ENCODE results near the gene IL3. TPM values are rescaled to one million over a fixed set of nuclear protein-coding genes. Genes with fewer than 3 reads are reported as not detected.

IL3 gene, protein sequence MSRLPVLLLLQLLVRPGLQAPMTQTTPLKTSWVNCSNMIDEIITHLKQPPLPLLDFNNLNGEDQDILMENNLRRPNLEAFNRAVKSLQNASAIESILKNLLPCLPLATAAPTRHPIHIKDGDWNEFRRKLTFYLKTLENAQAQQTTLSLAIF
- total RNA-seq = not detected in 2 replicates

DNA sequence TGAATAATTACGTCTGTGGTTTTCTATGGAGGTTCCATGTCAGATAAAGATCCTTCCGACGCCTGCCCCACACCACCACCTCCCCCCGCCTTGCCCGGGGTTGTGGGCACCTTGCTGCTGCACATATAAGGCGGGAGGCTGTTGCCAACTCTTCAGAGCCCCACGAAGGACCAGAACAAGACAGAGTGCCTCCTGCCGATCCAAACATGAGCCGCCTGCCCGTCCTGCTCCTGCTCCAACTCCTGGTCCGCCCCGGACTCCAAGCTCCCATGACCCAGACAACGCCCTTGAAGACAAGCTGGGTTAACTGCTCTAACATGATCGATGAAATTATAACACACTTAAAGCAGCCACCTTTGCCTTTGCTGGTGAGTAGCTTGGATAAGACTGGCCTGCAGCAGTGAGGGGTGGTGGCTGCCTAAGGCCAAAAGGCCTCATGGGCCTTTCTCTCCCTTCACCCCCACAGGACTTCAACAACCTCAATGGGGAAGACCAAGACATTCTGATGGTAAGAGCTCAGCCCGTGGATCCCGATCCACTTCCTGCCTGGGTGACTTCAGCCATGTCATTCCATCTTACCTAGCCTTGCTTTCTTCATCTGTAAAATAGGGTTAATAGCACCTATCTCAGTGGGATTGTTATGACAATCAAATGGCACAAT, at the start of gene IL3:
Gene IL3, plus strand, starts transcription at position 155 of the 661 bp plus-strand sequence. Its CDS starts 52 bp downstream, at position 207.
- no peak for DNase-seq (ENCODE audit: low read depth in 2 of 2)

DNA sequence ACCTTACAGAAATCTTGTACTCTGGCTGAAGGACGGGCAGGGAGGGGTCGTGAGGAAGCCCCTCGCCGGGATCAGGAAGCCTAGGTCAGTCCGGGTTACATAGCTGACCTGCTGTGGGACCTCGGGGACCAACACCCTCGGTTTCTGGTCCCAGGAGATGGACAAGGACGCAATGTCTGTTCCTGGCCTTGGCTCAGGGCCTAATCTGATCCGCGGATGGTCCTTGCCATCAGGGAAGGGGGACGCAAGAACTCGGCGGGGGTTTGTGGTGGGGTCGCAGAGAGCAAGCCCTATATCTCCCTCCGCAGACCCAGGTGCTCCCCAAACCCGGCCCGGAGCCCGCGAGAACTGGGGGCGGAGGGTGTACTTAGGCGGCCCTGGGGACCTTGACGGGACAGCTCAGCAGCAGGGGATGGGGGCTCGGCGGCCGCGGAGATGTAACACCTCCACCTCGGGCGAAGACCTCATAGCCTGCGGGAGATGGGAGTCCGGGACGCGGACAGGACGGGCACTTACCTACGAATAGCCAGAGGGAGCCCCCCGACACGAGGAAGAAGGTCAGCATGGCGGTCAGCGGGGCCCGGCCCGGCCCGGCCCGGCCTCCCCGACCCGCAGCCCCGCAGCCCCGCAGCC, 49.4 kb upstream of the IL3 start:
- no peak for DNase-seq (ENCODE audit: low read depth in 2 of 2)

DNA sequence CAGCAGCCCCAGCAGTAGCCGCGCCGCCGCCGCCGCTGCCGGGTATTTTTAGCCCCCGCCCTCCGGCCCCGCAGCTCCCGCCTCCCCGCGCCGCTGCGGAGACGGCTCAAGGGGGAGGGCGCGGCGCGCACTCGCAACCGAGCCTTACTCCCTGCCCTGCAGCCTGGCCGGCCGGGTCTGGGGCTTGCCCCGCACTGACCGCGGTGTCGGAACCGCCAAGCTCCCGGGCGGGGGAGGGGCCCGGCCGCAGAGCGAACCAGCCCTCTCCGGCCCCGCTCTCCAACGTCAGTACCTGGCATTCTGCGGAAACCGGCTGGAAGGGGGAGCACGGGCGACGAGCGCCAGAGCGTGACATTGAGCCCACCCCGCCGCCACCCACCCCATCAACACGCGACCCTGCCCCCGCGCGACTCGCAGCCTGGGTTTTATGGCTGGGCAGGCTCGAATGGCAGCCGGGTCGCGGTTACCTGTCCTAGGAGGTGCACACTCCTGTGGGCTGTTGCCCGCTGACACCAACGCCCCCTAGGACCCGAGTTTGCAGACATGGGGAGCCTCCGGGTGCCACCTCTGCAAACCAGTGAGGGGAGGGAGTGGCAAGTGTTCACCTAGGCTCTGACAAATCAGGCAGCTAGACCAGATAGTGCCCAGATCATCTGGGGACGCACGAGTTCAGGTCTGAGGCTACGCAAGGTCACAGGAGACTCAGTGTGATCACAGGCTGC, 48.7 kb upstream of the IL3 start, which contains the start of gene ACSL6:
Gene ACSL6, minus strand, starts transcription at position 37 of the 722 bp plus-strand sequence. CDS start 105 bp downstream, outside the sequence.
- no peak for DNase-seq (ENCODE audit: low read depth in 2 of 2)

DNA sequence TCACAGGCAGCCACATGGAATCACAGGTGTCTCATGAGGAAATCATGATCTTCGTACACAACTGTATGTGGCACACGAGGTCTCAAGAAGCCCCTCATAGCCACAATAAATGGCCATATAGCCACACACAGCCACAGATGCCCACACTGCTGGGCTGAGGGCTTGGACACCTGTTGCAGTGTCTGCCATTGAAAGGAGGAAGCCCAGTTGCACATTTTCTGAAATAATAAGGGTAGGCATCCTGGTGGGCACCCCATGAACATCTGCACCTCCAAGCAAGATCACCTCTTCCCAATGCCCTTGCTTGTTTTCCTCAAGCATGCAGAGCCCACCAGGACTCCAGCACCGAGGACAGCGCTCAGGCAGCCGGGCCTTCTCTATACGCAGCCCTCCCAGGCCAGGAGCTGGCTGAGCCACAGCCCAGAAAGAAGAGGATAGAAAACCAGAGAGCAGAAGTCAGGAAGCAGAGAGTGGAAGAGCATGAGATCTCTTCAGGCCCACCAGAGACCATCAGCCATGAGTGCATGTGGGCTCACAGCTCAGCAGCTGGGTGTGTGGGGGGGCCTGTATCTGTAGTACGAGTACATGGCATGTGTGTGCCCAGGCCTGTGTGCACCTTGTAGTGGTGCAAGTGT, 48.0 kb upstream of the IL3 start:
- DNase-seq (ENCODE audit: low read depth in 2 of 2) = peak; percentile 36 to 75

DNA sequence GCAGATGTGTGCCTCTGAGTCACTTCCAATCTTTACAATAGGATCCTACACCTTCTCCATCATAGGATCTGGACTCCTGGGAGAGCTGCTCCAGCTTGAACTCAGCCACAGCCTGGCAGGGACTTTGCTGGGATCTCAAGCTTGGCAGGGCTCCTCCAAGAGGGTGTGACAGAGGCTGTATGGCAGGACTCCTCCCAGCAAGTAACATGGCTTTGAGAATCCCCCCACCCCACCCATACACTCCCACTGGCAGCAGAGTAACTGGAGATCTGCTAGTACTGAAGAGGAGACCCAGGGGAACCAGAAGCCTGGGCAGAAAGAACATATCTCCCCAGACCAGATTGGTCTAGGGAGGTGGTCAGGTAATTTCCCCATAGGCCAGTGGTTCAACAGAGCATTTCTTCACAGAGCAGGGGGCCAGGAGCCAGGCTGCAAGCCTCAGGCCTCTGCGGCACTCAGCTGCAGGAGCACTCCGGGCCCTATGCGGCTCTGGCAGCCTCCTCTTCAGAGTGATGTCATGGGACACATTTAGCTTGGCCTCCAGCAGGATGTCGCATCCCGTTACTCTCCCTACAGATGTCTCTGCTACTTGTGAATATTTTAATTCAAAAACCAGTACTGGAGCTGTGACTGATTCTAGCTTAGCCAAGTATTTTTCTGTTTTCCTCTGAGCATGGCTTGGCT, 47.3 kb upstream of the IL3 start:
- no peak for DNase-seq (ENCODE audit: low read depth in 2 of 2)

DNA sequence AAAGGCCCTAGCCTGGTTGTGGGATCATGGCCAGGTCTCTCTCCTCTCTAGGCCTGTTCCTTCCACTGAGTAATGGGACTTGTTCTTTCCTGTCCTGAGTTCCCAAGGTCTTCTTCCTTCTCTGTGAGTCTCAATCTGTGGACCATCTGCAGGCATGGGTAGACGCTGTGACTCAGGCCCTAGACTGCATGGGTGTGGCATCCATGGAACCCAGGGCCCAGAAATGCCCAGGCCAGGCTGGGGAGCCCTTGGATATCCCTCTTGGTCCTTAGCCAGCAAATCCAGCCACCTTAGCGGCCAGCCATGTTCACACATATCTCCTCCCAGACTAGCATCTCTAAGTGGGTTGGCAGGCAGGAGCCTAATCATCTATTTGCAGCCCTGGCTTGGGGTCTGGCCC, 46.7 kb upstream of the IL3 start:
- no peak for DNase-seq (ENCODE audit: low read depth in 2 of 2)

DNA sequence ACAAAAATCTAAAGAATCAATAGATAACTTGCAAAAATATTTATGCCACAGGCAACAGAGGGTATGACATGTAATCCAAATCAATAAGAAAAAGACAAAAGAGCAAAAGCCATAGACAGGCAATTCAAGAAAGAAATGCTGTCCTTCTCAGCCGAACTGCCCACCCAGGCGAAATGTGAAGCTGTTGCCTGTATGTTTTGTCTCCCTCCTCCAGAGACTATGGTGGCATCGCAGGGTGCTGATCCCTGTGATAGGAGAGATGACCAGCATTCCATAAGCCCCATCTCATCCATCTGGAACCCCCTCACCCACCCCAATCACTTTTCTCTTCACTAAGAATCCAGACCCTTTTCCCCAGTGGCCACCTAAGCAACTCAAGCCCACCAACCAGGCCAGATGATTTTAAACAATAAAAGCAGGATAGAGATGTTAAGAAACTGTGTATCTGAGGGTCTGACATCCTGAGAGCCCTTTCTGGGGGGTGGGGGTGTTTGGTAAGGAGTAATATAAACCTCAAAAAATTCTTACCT, 43.7 kb upstream of the IL3 start:
- no peak for DNase-seq (ENCODE audit: low read depth in 2 of 2)

DNA sequence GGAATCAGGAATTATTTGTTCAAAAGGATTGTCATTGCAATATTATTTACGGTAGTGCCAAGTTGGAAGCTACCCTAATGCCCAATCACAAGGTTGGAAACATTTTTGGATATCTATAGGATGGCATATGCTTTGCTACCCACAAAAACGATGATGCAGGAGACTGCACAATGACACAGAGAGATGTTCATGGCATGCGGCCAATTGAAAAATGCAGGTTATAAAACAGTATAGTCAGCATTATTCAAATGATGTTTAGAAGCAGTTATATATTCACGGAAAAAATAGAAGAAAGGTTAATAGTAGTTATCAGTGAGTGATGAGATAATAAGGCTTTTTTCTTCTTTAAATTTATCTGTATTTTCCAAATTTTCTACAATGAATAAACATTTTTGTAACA, 43.1 kb upstream of the IL3 start:
- no peak for DNase-seq (ENCODE audit: low read depth in 2 of 2)

DNA sequence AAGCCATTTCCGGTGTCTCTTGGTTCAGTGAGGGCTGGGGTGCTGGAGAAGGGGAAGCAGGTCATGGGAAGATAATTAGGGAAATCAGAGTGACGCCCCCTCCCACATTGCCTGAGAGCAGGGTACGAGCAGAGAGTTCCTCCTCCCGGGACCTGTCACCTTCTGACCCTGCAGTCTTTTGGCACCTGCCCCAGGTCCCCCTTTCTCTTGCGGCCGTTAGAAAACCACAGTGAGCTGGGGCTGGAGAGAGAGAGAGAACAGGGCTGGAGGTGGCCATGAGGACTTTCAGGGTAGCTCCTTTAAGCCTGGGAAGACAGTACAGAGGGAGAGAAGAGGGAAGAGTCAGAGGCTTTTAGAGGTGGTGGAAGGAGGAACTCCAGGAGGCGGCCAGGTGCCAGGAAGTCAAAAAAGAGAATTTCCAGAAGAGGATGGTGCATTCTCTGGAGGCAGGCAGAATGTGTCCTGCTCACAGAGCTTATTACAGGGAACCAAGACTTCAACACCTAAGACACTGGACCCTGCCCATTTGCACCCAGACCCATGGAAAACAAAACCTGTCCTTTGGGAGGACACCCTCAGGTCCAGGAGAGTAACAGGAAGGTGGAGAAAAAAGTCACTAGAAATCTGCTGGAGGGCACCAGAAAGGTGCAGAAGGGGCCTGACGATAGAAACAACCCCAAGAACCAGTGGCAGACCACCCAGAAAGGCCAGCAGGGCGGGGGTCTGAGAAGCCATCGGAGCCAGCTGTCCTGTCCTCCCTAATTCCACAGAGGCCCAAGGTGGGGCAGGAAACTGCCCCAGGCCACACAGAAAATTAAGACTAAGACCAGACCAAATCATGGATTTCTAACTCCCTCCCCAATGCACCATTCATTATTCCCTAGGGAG, 42.5 kb upstream of the IL3 start:
- no peak for DNase-seq (ENCODE audit: low read depth in 2 of 2)

DNA sequence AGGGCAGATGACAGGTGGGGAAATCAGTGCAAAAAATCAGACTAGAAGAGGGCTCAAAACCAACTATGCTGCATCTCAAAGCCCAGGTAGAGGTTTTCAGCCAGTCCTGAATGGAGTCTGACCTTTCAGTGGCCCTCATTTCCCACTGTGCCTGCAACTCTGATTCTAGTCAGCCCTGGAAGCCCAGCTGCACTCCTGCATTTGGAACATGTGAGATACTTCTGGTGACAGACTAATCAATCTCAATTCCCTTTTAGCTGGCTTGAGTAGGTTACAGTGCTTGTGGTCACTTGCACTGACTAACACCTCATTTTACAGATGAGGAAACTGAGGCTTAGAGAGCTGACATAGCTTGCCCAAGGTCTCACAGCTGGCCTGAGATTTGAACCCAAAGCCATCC, 41.1 kb upstream of the IL3 start:
- DNase-seq (ENCODE audit: low read depth in 2 of 2) = no peak

DNA sequence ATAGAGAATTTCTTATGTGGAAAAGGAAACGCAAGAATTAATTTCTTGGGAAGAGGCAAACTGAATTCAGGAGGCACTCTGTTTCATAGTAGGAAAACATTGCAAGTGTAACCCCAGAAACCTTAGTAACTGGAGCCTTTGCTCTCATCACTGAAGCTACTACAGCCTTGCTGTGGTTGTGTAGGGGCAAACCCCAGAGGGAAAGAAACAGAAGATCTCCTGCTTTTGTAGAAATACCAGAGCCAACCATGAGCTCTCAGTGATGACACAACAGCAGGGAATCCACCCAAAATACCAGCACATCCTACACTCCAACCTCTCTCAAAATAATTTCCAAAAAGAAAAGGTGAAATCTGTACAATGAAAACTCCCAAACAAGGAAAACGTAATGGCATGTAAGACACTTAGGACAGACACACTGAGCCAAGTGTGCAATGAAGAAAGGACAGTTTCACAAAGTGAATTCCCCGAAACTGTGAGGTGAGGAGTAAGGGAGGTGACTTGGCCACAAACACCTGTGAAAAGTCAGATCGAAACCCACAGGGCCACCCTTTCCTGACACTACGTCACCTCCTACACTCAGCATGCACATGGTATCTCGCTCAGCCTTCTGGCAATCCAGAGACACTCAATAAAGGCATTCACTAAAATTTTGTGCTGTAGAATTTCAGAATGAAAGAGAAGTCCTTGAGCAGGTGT, 40.4 kb upstream of the IL3 start:
- DNase-seq (ENCODE audit: low read depth in 2 of 2) = no peak

DNA sequence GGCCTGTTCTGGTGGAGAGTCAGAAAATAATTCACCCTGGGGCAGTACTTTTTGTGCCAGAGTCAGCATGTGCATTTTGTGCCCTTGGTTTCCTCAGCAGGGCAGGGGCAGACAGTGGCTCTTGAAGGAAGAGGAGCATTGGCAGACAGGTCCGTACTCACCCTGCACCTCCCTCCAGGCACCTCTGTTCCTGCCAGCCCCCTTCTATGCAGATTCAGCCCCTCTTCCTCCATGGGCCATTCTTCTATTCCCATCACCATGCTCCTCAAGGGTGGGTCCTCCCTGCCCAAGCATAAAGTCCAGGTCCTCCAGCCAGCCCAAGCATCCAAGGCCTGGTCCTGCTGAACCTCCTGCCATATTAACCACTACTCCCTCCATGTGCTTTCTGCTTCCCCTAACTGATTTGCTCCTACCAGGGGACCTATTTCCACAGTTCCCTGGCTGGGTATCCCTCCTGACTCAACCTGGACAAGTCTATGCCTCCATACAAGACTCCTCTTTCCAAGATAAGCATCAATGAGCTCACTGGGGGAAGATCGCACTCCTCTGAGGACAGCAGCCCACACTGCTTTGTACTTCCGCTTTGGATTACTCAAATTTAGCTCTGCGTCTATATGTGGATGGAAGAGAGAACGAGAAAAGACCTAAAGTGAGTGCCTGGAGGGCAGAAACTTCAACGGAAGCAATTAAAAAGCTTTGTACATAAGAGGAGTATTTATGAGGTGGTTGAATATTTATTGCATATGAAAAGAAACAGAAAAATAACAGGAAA, 39.7 kb upstream of the IL3 start:
- DNase-seq (ENCODE audit: low read depth in 2 of 2) = no peak

DNA sequence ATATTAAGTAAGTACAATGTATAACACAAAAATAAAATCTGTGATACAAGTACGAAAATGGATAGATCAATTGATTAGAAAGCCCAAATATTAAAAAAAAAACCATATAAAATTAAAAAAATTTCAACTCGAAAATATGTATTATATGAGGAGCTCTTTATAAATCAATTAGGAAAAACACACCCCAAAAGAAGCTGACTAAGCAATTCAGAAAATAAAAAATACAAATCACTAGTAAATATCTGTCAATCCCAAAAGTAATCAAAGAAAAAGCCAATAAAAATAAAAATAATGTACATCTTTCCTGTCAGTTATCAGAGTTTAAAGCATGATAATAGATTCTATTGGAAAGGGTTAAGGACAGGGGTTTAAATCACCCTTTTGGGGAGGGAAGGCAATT, 38.8 kb upstream of the IL3 start:
- DNase-seq (ENCODE audit: low read depth in 2 of 2) = no peak

DNA sequence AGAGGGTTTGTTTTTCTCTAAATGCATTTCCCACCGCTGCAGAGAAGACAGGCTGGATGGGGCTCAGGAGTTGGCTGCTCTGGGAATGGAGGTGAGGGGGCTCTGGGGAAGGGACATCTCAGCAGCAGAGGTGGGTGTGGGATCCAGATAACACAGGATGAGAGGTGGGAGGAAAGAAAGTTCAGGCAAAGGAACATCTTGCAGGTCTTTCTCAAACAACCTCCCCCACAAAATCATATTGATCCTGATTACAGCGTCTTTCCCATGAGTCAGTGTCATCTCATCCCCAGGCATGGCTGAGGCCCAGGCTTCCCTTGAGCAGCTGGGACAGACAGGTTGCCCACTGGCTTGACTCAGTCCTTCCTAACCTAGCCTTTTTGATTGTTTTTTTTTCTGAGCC, 37.7 kb upstream of the IL3 start:
- DNase-seq (ENCODE audit: low read depth in 2 of 2) = no peak

DNA sequence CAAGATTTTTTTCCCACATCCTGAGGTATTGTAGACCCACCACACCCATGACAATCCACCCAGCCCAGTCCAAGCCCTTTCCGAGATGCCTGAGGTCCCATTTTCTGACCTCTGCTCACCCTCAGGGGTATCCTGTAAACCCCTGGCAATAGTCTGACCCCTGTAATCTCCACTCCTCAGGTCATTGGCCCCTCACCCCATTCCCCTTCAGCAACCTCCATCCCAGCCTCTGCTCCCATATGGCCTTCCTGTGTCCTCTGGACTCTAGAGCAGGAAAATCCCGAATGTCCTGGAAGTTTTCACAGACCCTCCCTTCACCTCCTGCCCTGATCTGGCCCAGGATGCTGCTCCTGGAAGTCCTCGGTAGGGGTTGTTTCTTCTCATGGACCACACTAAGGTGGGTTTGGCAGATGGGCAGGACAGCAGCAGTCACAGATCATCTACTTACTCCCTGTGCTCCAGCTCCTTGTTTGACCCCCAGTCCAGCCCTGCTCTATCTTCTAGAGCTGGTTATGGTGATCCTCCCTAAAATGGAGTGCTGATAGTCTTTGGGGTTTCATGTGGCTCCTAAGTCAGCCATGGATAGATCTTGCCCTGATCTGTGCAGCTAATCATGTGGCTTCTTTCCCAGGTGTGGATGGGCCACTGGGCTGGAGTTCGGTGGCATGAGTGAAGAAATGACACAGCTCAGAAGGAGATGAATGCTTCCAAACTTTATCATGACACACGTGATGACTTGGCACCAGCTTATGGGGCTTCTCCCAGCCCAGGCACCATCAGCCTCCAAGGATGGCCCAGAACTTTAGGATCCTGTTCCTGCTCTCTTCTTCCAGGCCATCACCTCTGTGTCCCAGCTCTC, 37.0 kb upstream of the IL3 start:
- DNase-seq (ENCODE audit: low read depth in 2 of 2) = no peak

DNA sequence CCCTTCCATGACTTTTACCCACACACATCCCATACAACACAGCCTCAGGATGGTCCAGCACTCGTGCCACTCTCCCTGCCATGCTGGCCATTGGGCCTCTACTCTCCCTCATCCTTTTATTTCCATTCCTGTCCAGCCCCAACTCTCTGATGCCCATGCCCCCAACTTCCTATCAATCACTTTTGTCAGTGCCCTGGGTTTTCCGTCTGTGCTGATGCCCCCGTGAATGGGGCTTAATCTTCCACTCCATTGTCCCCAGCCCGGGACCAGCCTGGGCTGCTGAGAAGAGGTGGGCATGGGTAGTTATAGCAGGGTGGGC, 36.4 kb upstream of the IL3 start:
- DNase-seq (ENCODE audit: low read depth in 2 of 2) = no peak

DNA sequence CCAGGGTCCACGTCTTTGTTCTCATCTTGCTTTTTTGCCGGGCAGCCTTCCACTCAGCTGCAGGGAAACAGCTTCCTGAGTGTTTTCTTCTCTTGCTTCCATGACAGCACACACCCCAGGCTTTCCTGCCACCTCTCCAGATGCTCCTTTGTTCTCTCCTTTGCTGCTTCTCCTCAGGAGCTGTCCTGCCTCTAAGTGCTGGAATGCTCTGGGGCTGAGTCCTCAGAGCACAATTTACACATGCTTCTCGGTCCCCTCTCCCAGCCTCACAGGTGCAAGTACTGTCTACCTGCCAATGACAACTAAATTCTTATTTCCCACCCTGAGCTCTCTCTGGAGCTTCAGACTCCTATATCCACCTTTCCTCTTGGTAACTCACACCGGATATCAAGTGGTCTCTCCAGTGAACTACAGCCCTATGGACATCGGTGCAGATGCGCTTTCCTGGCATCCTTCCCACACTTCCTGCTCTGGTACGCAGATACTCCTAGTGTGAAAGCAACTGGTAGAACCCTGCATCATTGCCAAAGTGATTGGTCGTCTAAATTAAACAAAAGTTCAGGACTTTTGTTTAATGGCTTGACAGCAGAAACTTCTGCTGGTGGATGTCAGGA, 35.6 kb upstream of the IL3 start:
- DNase-seq (ENCODE audit: low read depth in 2 of 2) = no peak

All from dermis microvascular lymphatic vessel endothelial cell (primary cell).